ENCODE measurements around the gene SUOX.

The SUOX gene

DNA sequence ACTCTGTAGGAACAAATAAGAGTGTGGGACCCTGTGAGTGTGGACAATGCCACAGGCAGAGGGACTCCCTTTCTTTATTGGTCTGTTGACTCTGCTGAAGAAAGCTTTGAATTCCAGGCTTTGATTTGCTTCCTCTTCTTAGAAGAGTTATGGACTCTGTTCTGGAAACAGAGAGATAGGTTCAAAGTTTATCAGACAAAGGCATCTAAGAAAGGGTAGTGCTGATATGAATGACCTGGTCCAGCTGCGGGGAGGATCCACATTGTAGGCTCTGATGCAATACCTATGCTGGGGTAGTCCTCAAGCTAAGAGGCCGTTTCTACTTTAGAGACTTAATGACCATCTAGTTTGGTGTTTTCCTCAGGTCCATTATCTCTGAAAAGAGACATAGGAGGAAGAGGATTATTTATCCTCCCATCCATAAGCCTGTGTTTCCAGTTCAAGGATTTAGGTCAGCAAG lies 13.1 kb downstream of the SUOX start:
- DNase-seq (ENCODE audit: low read depth, low spot score): no peak
- TF ChIP-seq, protein P1, sequence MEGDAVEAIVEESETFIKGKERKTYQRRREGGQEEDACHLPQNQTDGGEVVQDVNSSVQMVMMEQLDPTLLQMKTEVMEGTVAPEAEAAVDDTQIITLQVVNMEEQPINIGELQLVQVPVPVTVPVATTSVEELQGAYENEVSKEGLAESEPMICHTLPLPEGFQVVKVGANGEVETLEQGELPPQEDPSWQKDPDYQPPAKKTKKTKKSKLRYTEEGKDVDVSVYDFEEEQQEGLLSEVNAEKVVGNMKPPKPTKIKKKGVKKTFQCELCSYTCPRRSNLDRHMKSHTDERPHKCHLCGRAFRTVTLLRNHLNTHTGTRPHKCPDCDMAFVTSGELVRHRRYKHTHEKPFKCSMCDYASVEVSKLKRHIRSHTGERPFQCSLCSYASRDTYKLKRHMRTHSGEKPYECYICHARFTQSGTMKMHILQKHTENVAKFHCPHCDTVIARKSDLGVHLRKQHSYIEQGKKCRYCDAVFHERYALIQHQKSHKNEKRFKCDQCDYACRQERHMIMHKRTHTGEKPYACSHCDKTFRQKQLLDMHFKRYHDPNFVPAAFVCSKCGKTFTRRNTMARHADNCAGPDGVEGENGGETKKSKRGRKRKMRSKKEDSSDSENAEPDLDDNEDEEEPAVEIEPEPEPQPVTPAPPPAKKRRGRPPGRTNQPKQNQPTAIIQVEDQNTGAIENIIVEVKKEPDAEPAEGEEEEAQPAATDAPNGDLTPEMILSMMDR (IDR thresholded peaks at IDR 0.05; ENCODE audit: low read depth, low read length): no peak
- in situ Hi-C loops (cut with HindIII; ENCODE audit: low sequenced_read_pairs): no loop called here
- H3K4me3 ChIP-seq (ENCODE audit: low read depth, low read length): no peak overlapping the region

DNA sequence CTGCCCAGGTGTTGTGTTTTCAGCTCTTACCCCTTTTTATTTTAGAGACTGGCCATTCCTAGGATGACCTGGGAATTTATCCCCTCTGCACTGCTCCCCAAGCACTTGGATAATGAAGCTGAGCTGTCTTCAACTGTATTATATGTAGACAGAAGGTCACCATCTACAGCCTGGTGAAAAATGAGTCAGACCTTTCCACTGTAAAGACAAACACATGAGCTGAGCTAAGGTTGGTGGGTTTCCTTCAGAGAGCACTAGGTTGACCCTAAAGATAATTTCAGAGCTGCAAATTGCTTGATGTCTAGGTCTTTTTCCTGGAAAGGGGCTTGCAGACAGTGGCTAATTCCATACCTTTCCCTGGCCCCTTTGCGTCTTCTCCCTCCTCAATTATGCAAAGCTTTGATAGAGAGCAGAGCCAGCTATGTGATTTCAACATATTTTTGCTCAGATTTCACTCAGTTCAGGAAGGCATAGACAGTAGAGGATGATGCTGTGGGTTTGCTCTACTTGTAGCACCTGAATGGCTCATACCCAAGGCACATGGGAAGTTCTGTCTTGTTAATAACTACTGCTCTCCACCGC lies 14.5 kb downstream of the SUOX start:
- no peak overlapping the region for H3K4me3 ChIP-seq (ENCODE audit: low read depth, low read length)
- DNase-seq (ENCODE audit: low read depth, low spot score): no peak
- in situ Hi-C loops (cut with HindIII; ENCODE audit: low sequenced_read_pairs): no loop called here
- TF ChIP-seq, protein P1 (IDR thresholded peaks at IDR 0.05; ENCODE audit: low read depth, low read length): no peak

DNA sequence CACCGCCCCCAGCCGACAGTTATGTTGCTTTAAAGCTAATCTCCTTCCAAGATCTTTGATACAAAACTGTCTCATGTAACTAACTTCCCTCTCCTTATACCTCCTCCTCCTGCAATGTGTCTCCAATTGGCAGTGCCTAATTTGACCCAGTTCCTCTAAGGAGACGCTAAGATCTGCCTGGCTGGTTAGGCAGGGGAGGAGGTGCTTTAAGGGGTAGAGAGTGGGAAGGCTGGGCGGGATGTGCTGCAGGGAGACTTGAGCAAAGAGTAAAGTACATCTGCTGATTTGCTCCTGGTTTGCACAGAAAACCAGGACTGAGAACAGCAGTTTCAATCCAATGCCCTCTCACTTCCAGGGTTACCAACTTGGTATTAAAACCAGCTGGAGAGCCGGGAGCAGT lies 16.4 kb downstream of the SUOX start:
- H3K4me3 ChIP-seq (ENCODE audit: low read depth, low read length): no peak overlapping the region
- TF ChIP-seq, protein P1 (IDR thresholded peaks at IDR 0.05; ENCODE audit: low read depth, low read length): no peak
- DNase-seq (ENCODE audit: low read depth, low spot score): no peak
- in situ Hi-C loops (cut with HindIII; ENCODE audit: low sequenced_read_pairs): no loop called here

DNA sequence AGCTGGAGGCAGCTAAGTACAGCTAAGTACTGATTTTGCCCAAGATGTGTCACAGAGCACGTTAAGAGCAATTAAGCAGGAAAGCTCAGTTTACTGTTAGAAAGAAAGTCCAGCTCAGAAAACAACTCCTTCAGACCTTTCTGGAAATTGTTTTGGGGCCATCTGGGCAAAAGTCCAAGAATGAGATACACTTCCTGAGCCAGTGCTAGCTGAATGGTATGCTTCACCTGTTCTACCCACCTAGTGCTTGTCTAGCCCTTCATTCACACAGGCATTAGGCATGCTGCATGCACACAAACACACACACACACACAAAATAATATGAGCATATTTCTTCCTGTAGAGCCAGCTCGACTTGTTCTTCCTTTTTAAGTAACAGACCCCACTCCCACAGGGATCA lies 17.1 kb downstream of the SUOX start:
- H3K4me3 ChIP-seq (ENCODE audit: low read depth, low read length): no peak overlapping the region
- TF ChIP-seq, protein P1 (IDR thresholded peaks at IDR 0.05; ENCODE audit: low read depth, low read length): no peak
- no peak for DNase-seq (ENCODE audit: low read depth, low spot score)
- in situ Hi-C loops (cut with HindIII; ENCODE audit: low sequenced_read_pairs): no loop called here

DNA sequence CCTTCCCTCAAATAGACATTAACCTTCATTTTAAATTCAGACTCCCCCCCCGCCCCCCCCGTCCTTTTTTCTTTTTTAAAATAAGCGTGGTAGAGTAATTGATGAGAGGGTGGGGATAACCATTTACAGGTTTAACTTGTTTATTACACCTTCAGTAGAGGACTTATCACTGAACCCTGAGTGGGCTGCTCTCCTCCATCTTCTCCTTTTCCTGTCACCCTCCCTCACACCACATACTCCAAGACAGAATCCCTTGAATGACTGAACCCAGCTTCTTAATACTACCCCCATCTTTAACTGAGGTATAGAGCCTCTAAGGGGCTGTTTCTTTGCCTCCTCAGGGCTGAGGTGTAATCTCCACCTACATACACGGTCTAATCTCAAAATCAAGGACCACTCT lies 20.1 kb downstream of the SUOX start:
- TF ChIP-seq, protein P1 (IDR thresholded peaks at IDR 0.05; ENCODE audit: low read depth, low read length): no peak
- H3K4me3 ChIP-seq (ENCODE audit: low read depth, low read length): no peak overlapping the region
- no peak for DNase-seq (ENCODE audit: low read depth, low spot score)
- in situ Hi-C loops (cut with HindIII; ENCODE audit: low sequenced_read_pairs): no loop called here

DNA sequence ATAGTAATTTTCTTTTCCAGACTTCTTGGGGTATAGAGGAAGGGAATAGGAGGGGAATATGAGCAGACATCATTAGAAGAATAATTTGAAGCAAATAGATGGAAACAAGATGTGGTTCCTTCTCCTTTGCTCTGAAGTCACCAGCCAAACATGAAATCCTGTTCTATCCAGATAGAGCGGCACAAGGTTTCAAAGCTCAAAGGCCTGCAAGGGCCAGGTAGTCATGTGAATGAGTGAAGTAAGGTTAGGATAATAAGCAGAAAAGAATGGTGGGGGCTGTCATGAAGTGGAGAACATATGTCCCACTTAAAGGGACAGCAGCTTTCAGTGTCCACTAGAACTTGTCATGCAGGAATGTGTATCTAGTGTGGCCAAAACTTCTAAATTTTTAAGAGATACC lies 21.3 kb downstream of the SUOX start:
- in situ Hi-C loops (cut with HindIII; ENCODE audit: low sequenced_read_pairs): no loop called here
- DNase-seq (ENCODE audit: low read depth, low spot score): no peak
- no peak overlapping the region for H3K4me3 ChIP-seq (ENCODE audit: low read depth, low read length)
- TF ChIP-seq, protein P1 (IDR thresholded peaks at IDR 0.05; ENCODE audit: low read depth, low read length): no peak
